ENCODE data around the gene EIF4EBP2.

EIF4EBP2 gene

GRCh38 chr10:70378122-70378521, 25.8 kb upstream of the EIF4EBP2 start:
- DNase-seq (ENCODE audit: low read depth in 2 of 3, low spot score in 2 of 3) = no peak

GRCh38 chr10:70379581-70380176, 24.3 kb upstream of the EIF4EBP2 start:
- no peak for DNase-seq (ENCODE audit: low read depth in 2 of 3, low spot score in 2 of 3)

- DNase-seq (ENCODE audit: low read depth in 2 of 3, low spot score in 2 of 3) = no peak
Observed at GRCh38 chr10:70380350-70381135, 23.4 kb upstream of the EIF4EBP2 start.

GRCh38 chr10:70381471-70382421, 22.2 kb upstream of the EIF4EBP2 start:
- DNase-seq (ENCODE audit: low read depth in 2 of 3, low spot score in 2 of 3) = peak in 1 of 3 experiments; percentile 34

GRCh38 chr10:70391654-70392053, 12.3 kb upstream of the EIF4EBP2 start:
- DNase-seq (ENCODE audit: low read depth in 2 of 3, low spot score in 2 of 3) = no peak

- DNase-seq (ENCODE audit: low read depth in 2 of 3, low spot score in 2 of 3) = no peak
Observed at GRCh38 chr10:70396140-70396539, 7.8 kb upstream of the EIF4EBP2 start.

- no peak for DNase-seq (ENCODE audit: low read depth in 2 of 3, low spot score in 2 of 3)
Observed at GRCh38 chr10:70399177-70399576, 4.8 kb upstream of the EIF4EBP2 start.

- DNase-seq (ENCODE audit: low read depth in 2 of 3, low spot score in 2 of 3) = no peak
Observed at GRCh38 chr10:70403483-70404035, 386 bp upstream of the EIF4EBP2 start.

- no peak for DNase-seq (ENCODE audit: low read depth in 2 of 3, low spot score in 2 of 3)
Observed at GRCh38 chr10:70404787-70405036, 767 bp downstream of the EIF4EBP2 start.

GRCh38 chr10:70405037-70405824, 1.3 kb downstream of the EIF4EBP2 start:
- DNase-seq (ENCODE audit: low read depth in 2 of 3, low spot score in 2 of 3) = no peak

GRCh38 chr10:70409772-70410171, 5.8 kb downstream of the EIF4EBP2 start:
- no peak for DNase-seq (ENCODE audit: low read depth in 2 of 3, low spot score in 2 of 3)

GRCh38 chr10:70410608-70411007, 6.7 kb downstream of the EIF4EBP2 start:
- no peak for DNase-seq (ENCODE audit: low read depth in 2 of 3, low spot score in 2 of 3)

GRCh38 chr10:70412356-70412755, 8.4 kb downstream of the EIF4EBP2 start:
- DNase-seq (ENCODE audit: low read depth in 2 of 3, low spot score in 2 of 3) = no peak

GRCh38 chr10:70417568-70417967, 13.6 kb downstream of the EIF4EBP2 start:
- DNase-seq (ENCODE audit: low read depth in 2 of 3, low spot score in 2 of 3) = no peak

- DNase-seq (ENCODE audit: low read depth in 2 of 3, low spot score in 2 of 3) = no peak
Observed at GRCh38 chr10:70418229-70418628, 14.3 kb downstream of the EIF4EBP2 start.

- no peak for DNase-seq (ENCODE audit: low read depth in 2 of 3, low spot score in 2 of 3)
Observed at GRCh38 chr10:70418713-70419112, 14.8 kb downstream of the EIF4EBP2 start.

GRCh38 chr10:70424320-70424719, 20.4 kb downstream of the EIF4EBP2 start:
- DNase-seq (ENCODE audit: low read depth in 2 of 3, low spot score in 2 of 3) = no peak

GRCh38 chr10:70425096-70425495, 21.2 kb downstream of the EIF4EBP2 start:
- DNase-seq (ENCODE audit: low read depth in 2 of 3, low spot score in 2 of 3) = no peak

- DNase-seq (ENCODE audit: low read depth in 2 of 3, low spot score in 2 of 3) = no peak
Observed at GRCh38 chr10:70426823-70427222, 22.9 kb downstream of the EIF4EBP2 start.

- DNase-seq (ENCODE audit: low read depth in 2 of 3, low spot score in 2 of 3) = no peak
Observed at GRCh38 chr10:70430493-70431445, 26.8 kb downstream of the EIF4EBP2 start.
